C4-2B (cell line): ENCODE measurements around the gene EDAR.

ENCODE experiments used
- ZFX ChIP-seq: fragments of 450-650 bp; IDR thresholded peaks from 2 replicates; pipeline ENCODE4 v1.6.1; 2017
- TF ChIP-seq, protein P1 (sequence below): fragments of 450-650 bp; conservative IDR thresholded peaks from 2 replicates; pipeline ENCODE4 v1.5.1; 2017; ENCODE audit warnings: mild to moderate bottlenecking

DNA sequence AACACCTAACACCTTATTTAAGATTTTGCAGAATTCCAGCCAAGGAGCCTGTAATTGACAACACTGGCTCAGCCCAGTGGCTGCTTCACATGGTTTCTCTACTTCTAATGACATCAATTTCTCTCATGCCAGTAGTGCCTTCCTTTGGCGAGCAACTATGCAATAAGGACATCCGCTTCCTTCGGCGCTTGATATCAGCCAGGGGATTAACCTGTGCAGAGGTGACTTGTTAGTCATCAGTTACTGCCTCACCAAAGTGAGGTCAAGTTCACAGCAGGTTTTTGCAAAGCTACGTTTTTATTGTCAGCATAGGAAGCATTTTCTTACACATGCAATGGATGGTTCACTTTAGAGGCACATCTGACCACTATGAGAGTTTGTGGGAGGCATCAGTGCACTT is 24.0 kb upstream of the EDAR start:
- no peak for TF ChIP-seq ZFX
- TF ChIP-seq, protein P1, sequence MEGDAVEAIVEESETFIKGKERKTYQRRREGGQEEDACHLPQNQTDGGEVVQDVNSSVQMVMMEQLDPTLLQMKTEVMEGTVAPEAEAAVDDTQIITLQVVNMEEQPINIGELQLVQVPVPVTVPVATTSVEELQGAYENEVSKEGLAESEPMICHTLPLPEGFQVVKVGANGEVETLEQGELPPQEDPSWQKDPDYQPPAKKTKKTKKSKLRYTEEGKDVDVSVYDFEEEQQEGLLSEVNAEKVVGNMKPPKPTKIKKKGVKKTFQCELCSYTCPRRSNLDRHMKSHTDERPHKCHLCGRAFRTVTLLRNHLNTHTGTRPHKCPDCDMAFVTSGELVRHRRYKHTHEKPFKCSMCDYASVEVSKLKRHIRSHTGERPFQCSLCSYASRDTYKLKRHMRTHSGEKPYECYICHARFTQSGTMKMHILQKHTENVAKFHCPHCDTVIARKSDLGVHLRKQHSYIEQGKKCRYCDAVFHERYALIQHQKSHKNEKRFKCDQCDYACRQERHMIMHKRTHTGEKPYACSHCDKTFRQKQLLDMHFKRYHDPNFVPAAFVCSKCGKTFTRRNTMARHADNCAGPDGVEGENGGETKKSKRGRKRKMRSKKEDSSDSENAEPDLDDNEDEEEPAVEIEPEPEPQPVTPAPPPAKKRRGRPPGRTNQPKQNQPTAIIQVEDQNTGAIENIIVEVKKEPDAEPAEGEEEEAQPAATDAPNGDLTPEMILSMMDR = no peak
